ENCODE measurements around the gene NBEAL2. TPM values are rescaled to one million over a fixed set of nuclear protein-coding genes. Genes with fewer than 3 reads are reported as not detected.

The NBEAL2 gene
- total and polyA plus RNA-seq, 2 of the 8 experiments (the other 6 are each of a cell fraction or from before 2014, with no cell fraction given), result 27.3 to 46.9 TPM

DNA sequence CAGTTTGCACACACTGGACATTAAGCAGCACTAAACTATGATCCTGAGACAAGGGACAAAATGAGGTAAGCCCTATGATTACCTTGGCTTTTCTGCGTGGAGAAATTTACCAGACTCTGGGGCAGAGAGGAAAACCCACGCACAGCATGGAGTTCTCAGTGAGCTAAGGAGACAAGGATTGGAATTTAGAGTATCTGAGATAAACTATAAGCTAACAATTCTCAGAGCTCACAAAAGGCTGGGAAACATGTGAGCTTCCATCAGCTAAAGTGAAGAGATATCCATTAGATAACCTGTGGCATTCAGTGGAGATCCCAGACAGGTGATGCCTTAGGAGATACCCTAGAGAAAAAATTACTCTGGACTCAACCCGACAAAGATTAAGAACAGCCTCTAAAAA, 48.7 kb downstream of the NBEAL2 start:
- Histone ChIP-seq H4K5ac (ENCODE audit: insufficient read length, low read depth, low read length) (no peak overlapping the region), H3K27me3 (replicated peaks in 1 of 4; ENCODE audit: control insufficient read depth in 3 of 4, extremely low read depth in 1 of 4, insufficient read depth in 3 of 4, low read length in 3 of 4) (no peaks in the 10 kb centered on the region), H2BK120ac (replicated peaks; ENCODE audit: low read depth, low read length) (no peak overlapping the region), H3K18ac (ENCODE audit: extremely low read depth, low read length) (no peak overlapping the region), H2BK12ac (ENCODE audit: low read depth, low read length) (no peak overlapping the region), H2BK20ac (ENCODE audit: low read length) (no peak overlapping the region), H3K27ac (ENCODE audit: low read depth, low read length) (no peak overlapping the region), H4K20me1 (replicated peaks in 1 of 2; ENCODE audit: control insufficient read depth in 1 of 2, insufficient read depth in 2 of 2, low read length in 2 of 2) (no peaks in the 10 kb centered on the region), H2AK5ac (ENCODE audit: low read depth, low read length) (no peak overlapping the region), H3K4ac (replicated peaks; ENCODE audit: insufficient read length, low read depth, low read length) (no peak overlapping the region), H3K14ac (ENCODE audit: insufficient read length) (no peak overlapping the region), H3K56ac (replicated peaks; ENCODE audit: insufficient read length, low read depth, low read length) (no peak overlapping the region), H3K79me1 (ENCODE audit: low read depth, low read length) (no peaks in the 10 kb centered on the region), H3K79me2 (ENCODE audit: control insufficient read depth in 1 of 2, insufficient read depth in 2 of 2, low read length in 2 of 2) (peaks cover 0 to 8% of the 10 kb centered on the region in 2 experiments; a peak in 2 of 4 replicates), H3K36me3 (ENCODE audit: control insufficient read depth in 2 of 4, insufficient read depth in 4 of 4, low read length in 3 of 4) (peaks cover 0 to 6% (median 0%) of the 10 kb centered on the region in 4 experiments; a peak in 1 of 8 replicates), H2BK15ac (ENCODE audit: low read length) (no peak overlapping the region), H2BK5ac (ENCODE audit: low read depth, low read length) (no peak overlapping the region), H3K4me1 (replicated peaks in 1 of 4; ENCODE audit: control insufficient read depth in 3 of 4, insufficient read depth in 4 of 4, low read length in 3 of 4) (peaks cover 0 to 2% (median under 1%) of the 10 kb centered on the region in 4 experiments; a peak in 2 of 7 replicates), H3K4me2 (ENCODE audit: insufficient read depth in 1 of 2, low read depth in 2 of 2, low read length in 2 of 2) (no peak overlapping the region), H3K9me3 (ENCODE audit: insufficient read depth in 2 of 2, low read depth in 1 of 2, low read length in 1 of 2) (no peaks in the 10 kb centered on the region), H4K91ac (replicated peaks; ENCODE audit: insufficient read length, low read length) (no peak overlapping the region), H4K8ac (ENCODE audit: extremely low read depth, insufficient read depth, low read length) (no peak overlapping the region), H3K4me3 (ENCODE audit: extremely low read depth in 1 of 4, insufficient read depth in 2 of 4, low read depth in 3 of 4, low read length in 4 of 4) (no peak overlapping the region), H2AFZ (ENCODE audit: low read length) (no peak overlapping the region), H3K9ac (replicated peaks in 1 of 4; ENCODE audit: extremely low read depth in 1 of 4, low read depth in 3 of 4, low read length in 3 of 4) (no peak overlapping the region), H3K23me2 (ENCODE audit: low read depth, low read length) (no peaks in the 10 kb centered on the region; the same call in 1 of the 2 replicates), H3K23ac (ENCODE audit: insufficient read length) (no peak overlapping the region)
- FAIRE-seq (no peak), DNase-seq (ENCODE audit: low read depth in 1 of 2, low spot score in 2 of 2) (no peak)
- POLR2A ChIA-PET (ENCODE audit: partially characterized antibody), result no interaction called here
- 90% methylated on average over 3 of the region's 3 CpGs; no CpG with 5 or more reads in 1 of the 2 experiments for WGBS, 2 experiments (ENCODE audit: extremely low coverage in 1 of 2, insufficient coverage in 1 of 2, insufficient read length in 1 of 2, insufficient replicate concordance in 2 of 2, low coverage in 1 of 2, low lambda C conversion rate in 2 of 2, missing lambda C conversion rate in 1 of 2)
- CTCF ChIA-PET (ENCODE audit: partially characterized antibody), result interaction anchor here (1.4 kb wide), 1 partner anchor 30 kb away, joined by 4 read pairs; no protein-coding TSS in a partner anchor
- TF ChIP-seq RAD21 (IDR thresholded peaks at IDR 0.05 in 1 of 2, conservative IDR thresholded peaks at IDR 0.05 in 1 of 2; ENCODE audit: low read depth in 2 of 2, low read length in 2 of 2) (no peak), SP4 (IDR thresholded peaks at IDR 0.05; ENCODE audit: low read length) (no peak), TAF7 (optimal IDR thresholded peaks at IDR 0.05; ENCODE audit: borderline replicate concordance, low read depth, low read length) (no peak), CEBPB (IDR thresholded peaks at IDR 0.05; ENCODE audit: low read depth, low read length) (no peak), BACH1 (IDR thresholded peaks at IDR 0.05; ENCODE audit: low read length) (no peak), CBX8 (IDR thresholded peaks at IDR 0.05; ENCODE audit: borderline replicate concordance, low read depth, low read length) (no peak), TBP (IDR thresholded peaks at IDR 0.05; ENCODE audit: low read depth, low read length) (no peak), HDAC6 (IDR thresholded peaks at IDR 0.05; ENCODE audit: low read depth, low read length) (no peak), NANOG (IDR thresholded peaks at IDR 0.05; ENCODE audit: insufficient read depth, low read depth, low read length, poor library complexity, severe bottlenecking) (no peak), KDM4A (IDR thresholded peaks at IDR 0.05; ENCODE audit: low read depth, low read length, severe bottlenecking) (no peak), KDM5A (IDR thresholded peaks at IDR 0.05; ENCODE audit: low read length) (no peak), FOSL1 (IDR thresholded peaks at IDR 0.05; ENCODE audit: insufficient read depth, low read depth, low read length) (no peak), TEAD4 (IDR thresholded peaks at IDR 0.05; ENCODE audit: low read depth, low read length) (no peak), BCL11A (IDR thresholded peaks at IDR 0.05; ENCODE audit: low read depth in 2 of 2, low read length in 2 of 2) (no peak), RXRA (IDR thresholded peaks at IDR 0.05; ENCODE audit: insufficient read depth, low read depth, low read length) (no peak)
